Measurements from ENCODE around the gene COX4I2. TPM values are rescaled to one million over a fixed set of nuclear protein-coding genes. Genes with fewer than 3 reads are reported as not detected.
"Not testable (repeated sequence)": the region's sequence is repeated elsewhere in the genome, so short reads cannot be mapped to it uniquely, and the experiment has no call there.

The COX4I2 gene
- total and polyA plus RNA-seq, 11 donors = 5.7 to 42.8 (median 11.3) TPM

DNA sequence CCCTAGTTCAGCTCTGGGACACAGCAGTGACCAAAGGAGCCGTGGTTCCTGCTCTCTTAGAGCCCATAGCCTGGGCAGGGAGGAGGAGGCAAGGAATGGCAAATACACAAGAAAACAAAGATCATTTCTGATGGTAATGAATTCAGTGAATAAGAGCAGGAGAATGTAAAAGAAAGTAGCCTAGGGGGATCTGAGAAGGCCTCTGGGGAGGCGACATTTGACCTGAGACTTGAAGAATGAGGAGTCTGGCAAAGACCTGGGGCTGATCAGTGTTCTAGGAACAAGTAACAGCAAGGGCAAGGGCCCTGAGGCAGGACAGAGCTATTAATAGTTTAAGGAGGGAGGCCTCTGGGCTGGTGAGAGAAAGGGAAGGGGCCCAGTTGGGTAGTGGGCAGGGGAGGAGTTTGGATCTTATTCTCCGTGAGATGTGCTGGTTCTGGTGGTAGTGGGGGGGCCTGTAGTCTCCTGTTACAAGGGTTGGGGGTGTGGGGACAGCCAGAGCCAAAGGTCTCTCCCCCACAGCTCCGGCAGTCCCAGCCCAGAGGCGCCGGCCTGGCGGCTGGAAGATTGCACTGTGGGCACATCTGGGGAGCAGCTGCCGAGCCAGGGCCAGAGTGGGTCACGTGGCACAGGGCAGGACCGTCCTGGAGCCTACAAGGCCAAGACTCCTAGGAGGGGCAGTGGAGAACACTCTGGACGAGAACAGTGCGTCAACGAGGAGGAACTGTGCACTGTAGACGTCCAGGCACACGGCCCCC is 41.9 kb upstream of the COX4I2 start:
- H3K9me3 ChIP-seq = no peaks in the 10 kb centered on the region
- ATAC-seq (peak; percentile 90 to 95 (median 92)), DNase-seq (peak; percentile 88 to 92 (median 90))
- TF ChIP-seq POLR2A (IDR thresholded peaks at IDR 0.05) (peak in 1 of 2 donors; percentile 60), CTCF (IDR thresholded peaks at IDR 0.05) (no peak)
- peak overlapping the region; percentile 73 to 97 (median 90) for H3K27ac ChIP-seq
- H3K36me3 ChIP-seq = no peaks in the 10 kb centered on the region
- no peak overlapping the region for H3K4me3 ChIP-seq
- intact Hi-C loops (cut with DNase I) = loop anchor here in 2 of 10 donors (1.0 to 2.0 kb wide), 4 partner anchors 8 to 23 kb away; no protein-coding TSS in a partner anchor
- WGBS, 4 donors = 24 to 42% (median 40%) methylated on average over 11 to 15 of the region's 15 CpGs
- H3K27me3 ChIP-seq = no peaks in the 10 kb centered on the region
- peaks cover 3 to 40% (median 23%) of the 10 kb centered on the region in 12 donors for H3K4me1 ChIP-seq

GRCh38 chr20:31596412-31596715 is 41.3 kb upstream of the COX4I2 start:
- not testable (repeated sequence) for H3K27me3 ChIP-seq, H3K9me3 ChIP-seq, H3K4me3 ChIP-seq, DNase-seq, ATAC-seq, H3K36me3 ChIP-seq
- Histone ChIP-seq H3K27ac (peak overlapping the region; percentile 73 to 97 (median 90)), H3K4me1 (peaks cover 3 to 38% (median 21%) of the 10 kb centered on the region in 12 donors)
- intact Hi-C loops (cut with DNase I) = loop anchor here in 1 of 10 donors (1.0 kb wide), 2 partner anchors 8 to 23 kb away; no protein-coding TSS in a partner anchor
- WGBS, 4 donors = 71 to 88% (median 76%) methylated on average over 4 of the region's 4 CpGs

DNA sequence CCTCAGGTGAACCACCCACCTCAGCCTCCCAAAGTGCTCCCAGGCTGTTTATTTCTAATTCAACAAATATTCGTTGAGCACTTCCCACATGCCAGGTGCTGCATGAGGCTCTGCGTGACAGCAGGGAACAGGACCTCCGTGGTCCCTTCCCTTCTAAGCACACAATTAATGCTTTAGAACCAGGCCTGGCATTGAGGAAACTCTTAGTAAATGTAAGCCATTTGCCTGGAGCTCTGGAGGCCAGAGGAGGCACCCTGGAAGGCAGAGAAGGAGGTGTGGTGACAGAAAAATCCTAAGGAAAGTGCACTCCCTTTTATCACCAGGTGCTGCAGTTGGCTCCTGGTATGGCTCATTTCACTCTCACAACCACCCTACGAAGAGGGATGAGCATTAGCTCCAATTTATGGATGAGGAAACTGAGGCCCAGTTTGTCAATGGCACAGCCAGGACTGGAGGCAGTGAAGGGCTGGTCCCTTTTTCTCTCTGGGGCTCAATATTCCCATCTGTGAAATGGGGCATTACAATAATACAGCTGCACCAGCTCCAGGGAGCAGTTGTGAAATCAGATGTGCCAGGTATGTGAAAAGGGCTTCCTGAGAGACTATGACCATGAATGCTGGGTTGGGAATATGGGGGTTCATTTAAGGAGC is 40.8 kb upstream of the COX4I2 start:
- intact Hi-C loops (cut with DNase I) = loop anchor here in 1 of 10 donors (1.0 kb wide), 2 partner anchors 7 to 24 kb away; no protein-coding TSS in a partner anchor
- H3K9me3 ChIP-seq = no peaks in the 10 kb centered on the region
- ATAC-seq = no peak
- peaks cover 3 to 35% (median 21%) of the 10 kb centered on the region in 12 donors for H3K4me1 ChIP-seq
- TF ChIP-seq CTCF (IDR thresholded peaks at IDR 0.05) = no peak
- no peak for TF ChIP-seq POLR2A (IDR thresholded peaks at IDR 0.05)
- DNase-seq = no peak
- 75 to 76% (median 76%) methylated on average over 4 of the region's 4 CpGs for WGBS, 4 donors
- H3K27ac ChIP-seq = peak overlapping the region; percentile 73 to 97 (median 90)
- no peak overlapping the region for H3K4me3 ChIP-seq
- no peaks in the 10 kb centered on the region for H3K27me3 ChIP-seq
- no peaks in the 10 kb centered on the region for H3K36me3 ChIP-seq

GRCh38 chr20:31597481-31597855 is 40.2 kb upstream of the COX4I2 start:
- TF ChIP-seq CTCF (IDR thresholded peaks at IDR 0.05) (no peak), POLR2A (IDR thresholded peaks at IDR 0.05) (no peak)
- no peak for DNase-seq
- 83 to 94% (median 87%) methylated on average over 2 of the region's 2 CpGs for WGBS, 4 donors

More at GRCh38 chr20:31597481-31597855, 40.2 kb upstream of the COX4I2 start:
- H3K27ac ChIP-seq = peak overlapping the region in 11 of 12 donors; percentile 73 to 97 (median 91)
- peaks cover 3 to 35% (median 21%) of the 10 kb centered on the region in 12 donors for H3K4me1 ChIP-seq
- no peaks in the 10 kb centered on the region for H3K9me3 ChIP-seq
- no peak overlapping the region for H3K4me3 ChIP-seq
- intact Hi-C loops (cut with DNase I) = no loop called here
- no peak for ATAC-seq
- H3K36me3 ChIP-seq = no peaks in the 10 kb centered on the region
- H3K27me3 ChIP-seq = no peaks in the 10 kb centered on the region

Data from heart left ventricle (tissue), 16 donors.